HEK293 (cell line): ENCODE data around the gene PRX.
A peak's percentile ranks its signal among the peaks of the same experiment; 100 is the strongest.

Experiments
- FEZF1 ChIP-seq: fragments of 450-650 bp; formaldehyde crosslinking; IDR thresholded peaks from 2 replicates; pipeline ENCODE4 v1.5.1; 2016; ENCODE audit warnings: missing biosample characterization, missing genetic modification characterization
- HOXC10 ChIP-seq: sonication (generic); formaldehyde crosslinking; IDR thresholded peaks from 2 replicates; pipeline ENCODE4 v1.8.1; 2023; ENCODE audit warnings: mild to moderate bottlenecking, missing genetic modification reagents
- PRDM1 ChIP-seq: fragments of 450-650 bp; formaldehyde crosslinking; IDR thresholded peaks from 2 replicates; pipeline ENCODE4; 2016; ENCODE audit warnings: missing biosample characterization, missing genetic modification characterization
- SALL2 ChIP-seq: fragments of 450-650 bp; formaldehyde crosslinking; IDR thresholded peaks from 2 replicates; pipeline ENCODE4 v1.5.0; 2017; ENCODE audit warnings: missing biosample characterization, mild to moderate bottlenecking, missing genetic modification characterization, borderline replicate concordance
- SP7 ChIP-seq: fragments of 450-650 bp; formaldehyde crosslinking; IDR thresholded peaks from 2 replicates; pipeline ENCODE4 v1.5.1; 2016; ENCODE audit warnings: missing biosample characterization, missing genetic modification characterization
- ZNF274 ChIP-seq, 2 experiments: fragments of 200-500 bp in 1 of 2; fragments of 450-650 bp in 1 of 2; sonication (Bioruptor generic) in 1 of 2; formaldehyde crosslinking in 1 of 2; IDR thresholded peaks; 2 replicates each; pipeline versions ENCODE4 v1.5.1 to v1.6.1; 2014 to 2016; ENCODE audit warnings: borderline replicate concordance in 1 of 2, inconsistent platforms in 1 of 2, low read length in 1 of 2, missing biosample characterization in 1 of 2, missing genetic modification characterization in 1 of 2
- ZNF292 ChIP-seq: fragments of 450-650 bp; formaldehyde crosslinking; IDR thresholded peaks from 2 replicates; pipeline ENCODE4 v1.5.1; 2016; ENCODE audit warnings: low read depth, missing biosample characterization, missing genetic modification characterization, borderline replicate concordance
- ZNF600 ChIP-seq: fragments of 450-650 bp; formaldehyde crosslinking; IDR thresholded peaks from 2 replicates; pipeline ENCODE4 v1.5.1; 2016; ENCODE audit warnings: missing biosample characterization, missing genetic modification characterization
- ZNF776 ChIP-seq: fragments of 450-650 bp; formaldehyde crosslinking; IDR thresholded peaks from 2 replicates; pipeline ENCODE4 v1.5.0; 2017; ENCODE audit warnings: missing biosample characterization, missing genetic modification characterization, borderline replicate concordance
- TF ChIP-seq, protein P1 (sequence below): fragments of 450-650 bp; formaldehyde crosslinking; IDR thresholded peaks from 2 replicates; pipeline ENCODE4 v1.5.1; 2016; ENCODE audit warnings: missing biosample characterization, missing genetic modification characterization
- TF ChIP-seq, protein P2 (sequence below): fragments of 450-650 bp; formaldehyde crosslinking; IDR thresholded peaks from 2 replicates; pipeline ENCODE4 v1.5.1; 2016; ENCODE audit warnings: missing biosample characterization, missing genetic modification characterization
- TF ChIP-seq, protein P3 (sequence below): fragments of 450-650 bp; formaldehyde crosslinking; IDR thresholded peaks from 2 replicates; pipeline ENCODE4 v1.5.1; 2016; ENCODE audit warnings: missing biosample characterization, missing genetic modification characterization

DNA sequence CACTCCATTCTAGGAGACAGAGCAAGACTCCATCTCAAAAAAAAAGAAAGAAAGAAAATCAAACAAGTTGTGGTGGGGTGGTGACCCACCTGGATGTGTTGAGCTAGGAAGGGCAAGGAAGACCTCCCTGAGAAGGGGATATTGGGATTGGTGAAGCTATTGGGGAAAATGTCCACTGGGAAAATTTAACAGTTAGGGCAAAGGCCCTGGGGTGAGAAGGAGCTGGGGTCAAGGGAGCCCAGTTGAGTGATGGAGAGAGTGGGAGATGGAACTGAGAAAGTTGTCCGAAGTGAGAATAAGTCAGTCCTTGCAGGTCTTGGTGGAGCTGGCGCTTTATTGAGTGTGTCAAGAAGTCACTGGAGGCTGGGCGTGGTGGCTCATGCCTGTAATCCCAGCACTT lies 25.1 kb upstream of the PRX start:
- no peak for TF ChIP-seq SALL2 (tag by site-specific recombination)
- TF ChIP-seq ZNF776 (tag by site-specific recombination) = no peak
- TF ChIP-seq, protein P1, sequence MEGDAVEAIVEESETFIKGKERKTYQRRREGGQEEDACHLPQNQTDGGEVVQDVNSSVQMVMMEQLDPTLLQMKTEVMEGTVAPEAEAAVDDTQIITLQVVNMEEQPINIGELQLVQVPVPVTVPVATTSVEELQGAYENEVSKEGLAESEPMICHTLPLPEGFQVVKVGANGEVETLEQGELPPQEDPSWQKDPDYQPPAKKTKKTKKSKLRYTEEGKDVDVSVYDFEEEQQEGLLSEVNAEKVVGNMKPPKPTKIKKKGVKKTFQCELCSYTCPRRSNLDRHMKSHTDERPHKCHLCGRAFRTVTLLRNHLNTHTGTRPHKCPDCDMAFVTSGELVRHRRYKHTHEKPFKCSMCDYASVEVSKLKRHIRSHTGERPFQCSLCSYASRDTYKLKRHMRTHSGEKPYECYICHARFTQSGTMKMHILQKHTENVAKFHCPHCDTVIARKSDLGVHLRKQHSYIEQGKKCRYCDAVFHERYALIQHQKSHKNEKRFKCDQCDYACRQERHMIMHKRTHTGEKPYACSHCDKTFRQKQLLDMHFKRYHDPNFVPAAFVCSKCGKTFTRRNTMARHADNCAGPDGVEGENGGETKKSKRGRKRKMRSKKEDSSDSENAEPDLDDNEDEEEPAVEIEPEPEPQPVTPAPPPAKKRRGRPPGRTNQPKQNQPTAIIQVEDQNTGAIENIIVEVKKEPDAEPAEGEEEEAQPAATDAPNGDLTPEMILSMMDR (tag by site-specific recombination) = no peak
- TF ChIP-seq HOXC10 = no peak
- TF ChIP-seq, protein P2, sequence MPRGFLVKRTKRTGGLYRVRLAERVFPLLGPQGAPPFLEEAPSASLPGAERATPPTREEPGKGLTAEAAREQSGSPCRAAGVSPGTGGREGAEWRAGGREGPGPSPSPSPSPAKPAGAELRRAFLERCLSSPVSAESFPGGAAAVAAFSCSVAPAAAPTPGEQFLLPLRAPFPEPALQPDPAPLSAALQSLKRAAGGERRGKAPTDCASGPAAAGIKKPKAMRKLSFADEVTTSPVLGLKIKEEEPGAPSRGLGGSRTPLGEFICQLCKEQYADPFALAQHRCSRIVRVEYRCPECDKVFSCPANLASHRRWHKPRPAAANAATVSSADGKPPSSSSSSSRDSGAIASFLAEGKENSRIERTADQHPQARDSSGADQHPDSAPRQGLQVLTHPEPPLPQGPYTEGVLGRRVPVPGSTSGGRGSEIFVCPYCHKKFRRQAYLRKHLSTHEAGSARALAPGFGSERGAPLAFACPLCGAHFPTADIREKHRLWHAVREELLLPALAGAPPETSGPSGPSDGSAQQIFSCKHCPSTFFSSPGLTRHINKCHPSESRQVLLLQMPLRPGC (tag by site-specific recombination) = no peak
- TF ChIP-seq ZNF600 (tag by site-specific recombination) = peak; percentile 40; the same call in 1 of the 2 replicates
- TF ChIP-seq SP7 (tag by site-specific recombination) = no peak
- TF ChIP-seq, protein P3, sequence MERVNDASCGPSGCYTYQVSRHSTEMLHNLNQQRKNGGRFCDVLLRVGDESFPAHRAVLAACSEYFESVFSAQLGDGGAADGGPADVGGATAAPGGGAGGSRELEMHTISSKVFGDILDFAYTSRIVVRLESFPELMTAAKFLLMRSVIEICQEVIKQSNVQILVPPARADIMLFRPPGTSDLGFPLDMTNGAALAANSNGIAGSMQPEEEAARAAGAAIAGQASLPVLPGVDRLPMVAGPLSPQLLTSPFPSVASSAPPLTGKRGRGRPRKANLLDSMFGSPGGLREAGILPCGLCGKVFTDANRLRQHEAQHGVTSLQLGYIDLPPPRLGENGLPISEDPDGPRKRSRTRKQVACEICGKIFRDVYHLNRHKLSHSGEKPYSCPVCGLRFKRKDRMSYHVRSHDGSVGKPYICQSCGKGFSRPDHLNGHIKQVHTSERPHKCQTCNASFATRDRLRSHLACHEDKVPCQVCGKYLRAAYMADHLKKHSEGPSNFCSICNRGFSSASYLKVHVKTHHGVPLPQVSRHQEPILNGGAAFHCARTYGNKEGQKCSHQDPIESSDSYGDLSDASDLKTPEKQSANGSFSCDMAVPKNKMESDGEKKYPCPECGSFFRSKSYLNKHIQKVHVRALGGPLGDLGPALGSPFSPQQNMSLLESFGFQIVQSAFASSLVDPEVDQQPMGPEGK (tag by site-specific recombination) = no peak
- TF ChIP-seq FEZF1 (tag by site-specific recombination) = no peak
- TF ChIP-seq ZNF292 = no peak
- TF ChIP-seq ZNF274 (IDR thresholded peaks at IDR 0.05; ENCODE audit: low read length) = no peak
- TF ChIP-seq ZNF274 (tag by site-specific recombination; IDR thresholded peaks at IDR 0.05; ENCODE audit: borderline replicate concordance) = no peak
- TF ChIP-seq PRDM1 (tag by site-specific recombination) = no peak
